GM21576 (cell line): ENCODE data around the gene TNS4.

Source experiments
- ATAC-seq: cut with Tn5 transposase; IDR thresholded peaks from one replicate; pipeline ENCODE4 v1.9.1; 2021; ENCODE audit warnings: mild to moderate bottlenecking, moderate library complexity; ENCODE audit not compliant: unreplicated experiment

Gene TNS4

DNA sequence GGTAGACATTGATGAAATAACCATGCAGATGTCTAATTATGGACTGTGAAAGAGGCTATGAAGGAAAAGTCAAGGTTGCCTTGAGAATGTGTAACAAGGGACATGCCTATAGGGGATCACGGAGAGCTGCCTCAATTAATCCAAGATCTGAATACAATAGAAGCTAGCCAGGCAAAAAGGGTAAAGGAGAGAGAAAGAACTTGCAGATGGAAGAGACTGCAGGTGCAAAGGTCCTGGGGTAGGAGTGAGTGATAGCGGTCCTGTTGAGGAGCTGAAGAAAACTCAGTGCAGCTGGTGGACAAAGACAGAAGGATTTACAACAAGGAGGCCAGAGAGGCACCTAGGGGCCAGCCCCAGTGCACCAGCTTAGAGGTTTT is 15.9 kb upstream of the TNS4 start:
- ATAC-seq: no peak

DNA sequence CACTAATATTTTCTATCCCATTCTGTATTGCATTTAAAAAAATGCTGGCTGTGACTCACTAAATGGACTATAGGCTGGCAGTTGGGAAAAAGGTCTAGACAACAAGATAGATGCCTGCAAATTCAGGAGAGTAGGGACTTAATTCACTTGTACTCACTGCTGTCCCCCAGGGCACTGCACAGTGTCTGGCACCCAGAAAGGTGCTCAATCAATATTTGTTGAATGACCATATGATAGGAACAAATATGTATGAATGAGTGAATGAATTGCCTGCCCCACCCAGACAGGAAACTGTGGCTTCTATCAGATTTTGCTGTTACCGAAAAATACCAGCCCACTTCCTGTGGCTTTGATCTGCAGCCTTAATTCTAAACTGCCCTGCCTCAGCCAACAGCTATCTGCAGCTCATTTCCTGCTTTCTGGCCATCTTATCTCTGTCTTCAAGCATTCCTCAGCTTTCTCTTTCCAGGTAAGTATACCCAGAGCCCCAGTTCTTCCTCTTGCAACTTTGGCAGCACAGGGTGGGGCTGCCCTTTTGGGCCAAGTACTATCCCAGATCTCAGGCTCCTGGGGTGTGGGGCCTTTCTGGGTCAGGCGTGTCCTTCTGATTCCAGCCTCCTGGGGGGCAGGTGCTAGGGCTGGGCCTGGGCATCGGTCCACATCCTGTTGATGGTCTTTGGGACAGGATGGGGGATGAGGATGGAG is 15.3 kb upstream of the TNS4 start:
- ATAC-seq: no peak

DNA sequence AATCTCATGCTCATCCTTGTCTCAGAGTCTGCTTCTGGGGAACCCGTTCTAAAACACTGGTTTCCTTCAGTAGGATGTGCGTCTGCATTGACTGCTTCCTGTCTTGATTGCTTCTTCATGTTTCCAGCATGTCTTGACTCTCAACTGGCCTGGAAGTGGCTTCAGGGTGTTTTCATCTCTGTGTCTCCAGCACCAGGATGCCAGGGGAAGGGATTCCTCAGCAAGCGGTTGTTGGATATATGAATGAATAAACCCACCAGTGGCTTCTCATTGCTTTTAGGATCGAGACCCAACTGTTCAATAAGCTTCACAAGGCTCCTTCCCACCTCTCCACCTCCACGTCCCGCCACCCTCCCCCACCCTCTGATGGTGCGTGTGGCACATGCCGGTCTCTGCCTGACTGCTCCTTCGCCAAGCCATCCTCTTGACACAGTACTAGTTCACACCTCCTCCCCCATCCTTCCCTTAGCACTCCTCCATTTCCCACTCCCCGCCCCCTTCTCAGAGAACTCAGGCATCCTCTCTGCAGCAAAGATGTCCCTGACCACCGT is 14.1 kb upstream of the TNS4 start:
- no peak for ATAC-seq

DNA sequence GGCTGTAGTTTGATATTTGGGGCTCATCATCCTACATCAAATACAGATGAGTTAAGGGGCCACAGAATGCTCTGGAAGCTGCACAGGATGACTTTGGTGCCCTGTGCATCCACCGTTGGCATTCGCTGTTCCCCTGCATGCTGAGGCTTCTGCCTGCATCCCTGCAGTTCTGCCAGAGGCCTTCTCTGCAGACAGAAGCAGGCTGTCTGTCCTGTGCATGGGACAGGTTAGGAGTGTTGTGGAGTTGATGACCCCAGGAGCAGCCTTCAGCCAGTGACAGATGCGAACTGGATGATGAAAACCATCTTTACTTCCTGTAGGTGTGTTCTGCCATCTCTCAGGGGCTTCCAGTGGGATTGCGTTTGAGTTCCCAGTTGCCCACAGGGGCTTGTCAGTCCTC is 13.6 kb upstream of the TNS4 start:
- ATAC-seq: no peak

DNA sequence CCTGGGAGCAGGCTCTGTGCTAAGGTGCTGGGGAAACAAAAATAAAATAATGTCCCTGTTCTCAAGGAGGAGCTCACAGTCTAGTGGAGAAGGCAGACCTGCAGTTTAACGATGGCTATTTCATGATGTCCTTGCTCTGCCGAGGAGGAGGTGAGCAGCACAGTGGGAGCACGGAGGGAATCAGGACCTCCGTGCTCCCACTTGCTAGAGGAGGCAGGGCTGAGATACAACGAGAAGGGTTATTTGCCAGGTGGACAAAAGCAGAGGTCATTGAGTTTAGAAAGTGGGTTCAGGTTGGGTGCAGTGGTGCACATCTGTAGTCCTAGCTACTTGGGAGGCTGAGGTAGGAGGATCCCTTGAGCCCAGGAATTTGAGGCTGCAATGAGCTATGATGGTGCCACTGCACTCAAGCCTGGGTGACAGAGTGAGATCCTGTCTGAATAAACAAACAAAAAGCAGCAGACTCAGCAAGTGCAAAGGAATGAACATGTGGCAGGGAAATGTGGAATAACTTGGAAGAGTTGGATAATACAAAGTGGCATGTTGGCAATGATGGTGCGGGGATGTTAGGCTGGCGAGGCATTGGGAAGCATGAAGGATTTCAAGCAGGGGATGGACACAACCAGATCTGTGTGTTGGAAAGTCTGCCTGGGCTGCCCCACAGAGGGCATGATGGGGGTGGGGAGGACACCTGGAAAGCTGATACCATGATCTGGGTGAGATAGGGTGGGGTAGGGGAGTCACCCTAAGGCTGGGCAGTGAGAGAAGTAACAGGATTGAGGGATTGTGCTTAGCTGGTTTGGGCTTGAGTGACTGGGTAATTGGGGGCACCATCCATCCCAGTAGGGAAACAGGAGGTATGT is 12.8 kb upstream of the TNS4 start:
- no peak for ATAC-seq

DNA sequence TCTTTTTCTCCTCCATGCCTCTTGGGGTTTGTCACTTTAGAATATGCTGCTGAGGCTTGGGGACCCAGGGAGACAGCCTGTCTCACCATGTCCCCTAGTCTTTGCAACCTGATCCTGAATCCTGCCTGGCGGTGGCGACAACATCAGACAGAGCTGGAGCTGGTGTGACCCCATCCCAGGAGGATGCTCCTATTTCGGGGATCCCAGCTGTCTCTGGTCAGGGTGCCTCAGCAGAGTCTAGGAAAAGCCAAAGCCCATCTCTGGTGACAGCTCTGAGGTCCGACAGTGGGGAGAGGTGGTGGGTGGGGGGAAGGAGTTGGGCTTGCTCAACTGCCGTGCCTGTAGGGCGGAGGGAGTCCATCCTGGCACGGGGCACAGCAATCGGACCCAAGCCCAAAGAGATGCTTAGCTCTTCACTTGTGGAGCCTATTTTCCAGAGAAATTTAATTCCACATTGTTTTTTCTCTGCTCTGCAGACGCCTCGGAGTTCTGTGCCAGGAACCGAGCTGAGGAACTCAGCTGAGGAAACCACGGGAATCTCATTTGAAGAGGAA is 10.3 kb upstream of the TNS4 start:
- no peak for ATAC-seq

DNA sequence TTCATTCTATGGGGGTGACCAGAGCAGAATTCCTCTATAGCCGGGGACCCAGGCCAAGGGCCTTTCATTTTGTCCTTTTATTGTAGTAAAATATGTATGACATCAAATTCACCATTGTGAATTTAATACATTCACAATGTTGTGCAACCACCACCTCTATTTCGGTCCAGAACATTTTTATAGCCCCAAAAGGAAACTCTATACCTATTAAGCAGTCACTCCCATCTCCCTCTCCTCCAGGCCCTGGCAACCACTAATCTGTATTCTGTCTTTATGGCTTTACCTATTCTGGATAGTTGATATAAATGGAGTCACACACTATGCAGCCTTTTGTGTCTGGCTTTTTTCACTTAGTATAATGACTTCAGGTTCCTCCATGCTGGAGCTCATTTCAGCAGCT is 9.7 kb upstream of the TNS4 start:
- ATAC-seq: no peak

DNA sequence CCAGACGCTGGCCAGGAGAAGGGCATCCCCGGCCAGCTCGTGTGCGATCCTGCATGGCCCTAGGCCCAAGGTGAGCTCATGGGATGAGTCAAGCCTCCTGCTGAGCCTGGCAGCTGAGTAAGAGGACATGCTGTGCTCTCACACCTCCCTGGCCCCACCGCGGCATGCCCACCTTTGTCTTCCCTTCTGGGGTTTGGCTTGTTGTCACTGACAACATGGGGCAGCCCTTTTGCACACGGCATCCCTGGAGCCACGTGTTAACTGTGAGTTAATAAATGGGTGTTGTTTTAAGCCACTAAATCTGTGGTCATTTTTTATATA is 8.9 kb upstream of the TNS4 start:
- no peak for ATAC-seq

DNA sequence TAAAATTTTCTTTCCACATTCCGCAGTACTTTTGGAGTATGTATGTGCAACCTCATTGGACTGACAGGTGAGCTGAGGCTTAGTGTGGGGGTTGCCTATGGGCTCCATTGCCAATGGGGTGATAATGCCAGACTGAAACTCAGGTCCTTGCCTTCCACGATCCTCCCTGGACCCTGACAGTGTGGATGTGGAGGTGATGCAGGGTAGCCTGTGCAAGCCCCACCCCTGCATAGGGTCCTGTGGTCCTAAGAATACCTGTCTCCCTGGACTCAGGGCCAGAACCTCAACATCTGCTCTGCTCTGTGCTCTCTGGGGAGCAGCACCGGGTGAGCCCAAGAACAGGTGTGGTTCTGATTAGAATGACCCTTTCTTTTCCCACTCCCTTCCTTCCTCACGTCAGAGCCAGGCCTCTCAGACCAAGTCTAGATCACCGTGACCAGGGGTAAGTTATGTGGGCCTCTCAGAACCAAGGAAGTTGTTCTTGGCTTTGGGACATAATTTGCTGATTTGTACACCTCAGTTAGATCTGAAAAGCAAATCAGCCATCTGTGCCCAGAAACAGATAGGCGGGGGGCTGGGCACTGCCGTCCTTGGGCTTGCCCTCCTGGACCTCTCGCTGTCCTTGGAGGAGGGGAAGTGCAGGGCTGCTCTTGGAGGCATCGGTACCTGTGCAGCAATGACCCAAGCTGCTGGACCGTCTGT is 8.4 kb upstream of the TNS4 start:
- ATAC-seq: no peak

DNA sequence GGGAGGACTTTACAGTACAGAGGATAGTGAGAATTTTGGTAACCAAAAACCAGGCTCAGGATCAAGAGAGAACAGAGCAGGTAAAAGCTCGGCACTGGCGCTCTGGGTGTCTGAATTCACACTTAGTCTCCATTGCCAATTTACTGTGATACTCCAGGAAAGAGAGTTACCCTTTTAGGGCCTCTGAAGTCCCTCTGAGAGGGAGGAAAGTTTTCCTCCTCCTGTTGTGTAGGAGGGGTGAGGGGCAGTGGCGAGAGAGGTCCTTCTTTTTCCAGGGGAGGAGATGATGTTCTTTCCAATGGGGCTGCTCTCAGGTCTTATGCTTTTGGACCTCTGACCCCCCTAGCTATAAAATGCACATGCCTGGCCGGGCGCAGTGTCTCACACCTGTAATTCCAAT is 5.4 kb upstream of the TNS4 start:
- ATAC-seq: no peak

DNA sequence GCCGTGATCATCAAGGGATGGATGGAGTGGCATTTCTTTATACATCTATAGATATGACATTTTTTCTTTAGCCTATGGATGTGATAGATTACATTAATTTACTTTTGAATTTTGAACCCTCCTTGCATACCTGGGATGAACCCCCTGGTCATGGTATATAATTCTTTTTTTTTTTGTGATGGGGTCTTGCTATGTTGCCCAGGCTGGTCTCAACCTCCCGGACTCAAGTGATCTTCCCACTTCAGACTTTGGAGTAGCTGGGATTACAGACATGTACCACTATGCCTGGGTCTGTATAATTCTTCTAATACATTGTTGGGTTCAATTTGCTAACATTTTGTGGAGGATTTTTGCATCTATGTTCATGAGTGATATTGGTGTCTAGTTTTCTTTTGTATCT is 1.7 kb upstream of the TNS4 start:
- ATAC-seq: no peak

DNA sequence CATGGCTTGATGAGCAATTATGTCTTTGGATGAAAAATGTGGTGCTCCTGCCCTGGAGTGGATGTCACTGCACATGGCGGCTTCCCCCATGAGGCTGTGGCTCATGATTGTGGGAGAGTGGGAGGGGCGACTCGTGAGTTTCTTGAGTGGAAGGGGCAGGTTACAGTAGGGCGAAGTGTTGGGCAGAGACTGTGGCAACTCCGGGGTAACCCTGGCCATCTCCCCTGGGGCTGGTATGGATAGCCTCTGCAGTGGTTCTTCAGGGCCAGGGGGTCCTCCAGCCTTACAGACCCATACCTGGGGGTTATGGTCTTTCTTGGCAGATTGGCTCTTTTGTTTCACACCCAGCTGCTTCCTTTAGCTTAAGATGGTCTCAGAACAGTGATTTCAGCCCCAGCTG is 1.3 kb upstream of the TNS4 start:
- ATAC-seq: no peak

DNA sequence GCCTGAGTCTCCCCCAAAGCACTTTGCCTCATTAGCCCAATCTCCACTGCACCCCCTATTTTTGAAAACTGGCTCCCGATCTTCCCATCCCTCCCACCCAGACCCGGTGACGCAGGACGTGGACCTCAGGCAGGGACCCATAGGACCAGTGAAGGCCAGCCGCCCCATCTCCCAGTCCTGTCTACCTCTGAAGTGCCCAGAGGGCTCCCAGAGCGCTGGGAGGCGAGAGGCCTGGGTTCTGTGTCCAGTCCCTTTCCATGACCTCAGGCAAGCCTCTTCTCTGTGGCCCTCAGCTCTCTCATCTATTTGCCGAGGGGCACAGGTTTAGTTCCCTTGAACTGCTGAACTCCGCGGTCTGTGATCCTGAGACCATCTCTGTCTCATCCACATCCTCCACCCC is 714 bp downstream of the TNS4 start:
- ATAC-seq: no peak

DNA sequence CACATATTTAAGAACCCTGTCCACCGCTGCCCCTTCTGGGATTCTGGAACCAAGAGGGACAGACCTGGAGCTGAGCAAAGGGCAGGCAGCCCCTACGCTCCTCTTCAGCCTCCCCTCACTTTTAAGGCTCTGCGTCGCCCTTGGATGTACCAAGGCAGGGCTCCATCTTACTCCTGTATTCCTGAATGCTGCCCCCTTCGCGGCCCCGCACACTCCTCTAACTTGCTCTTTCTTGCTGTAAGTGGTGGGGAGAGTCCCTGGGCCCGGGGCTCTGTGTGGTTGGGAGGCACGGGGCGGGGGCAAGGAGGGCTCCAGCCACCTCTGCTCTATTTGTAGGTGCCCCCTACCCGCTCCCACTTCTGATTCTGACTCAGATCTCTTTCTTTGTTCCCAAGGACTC is 1.2 kb downstream of the TNS4 start:
- ATAC-seq: no peak

DNA sequence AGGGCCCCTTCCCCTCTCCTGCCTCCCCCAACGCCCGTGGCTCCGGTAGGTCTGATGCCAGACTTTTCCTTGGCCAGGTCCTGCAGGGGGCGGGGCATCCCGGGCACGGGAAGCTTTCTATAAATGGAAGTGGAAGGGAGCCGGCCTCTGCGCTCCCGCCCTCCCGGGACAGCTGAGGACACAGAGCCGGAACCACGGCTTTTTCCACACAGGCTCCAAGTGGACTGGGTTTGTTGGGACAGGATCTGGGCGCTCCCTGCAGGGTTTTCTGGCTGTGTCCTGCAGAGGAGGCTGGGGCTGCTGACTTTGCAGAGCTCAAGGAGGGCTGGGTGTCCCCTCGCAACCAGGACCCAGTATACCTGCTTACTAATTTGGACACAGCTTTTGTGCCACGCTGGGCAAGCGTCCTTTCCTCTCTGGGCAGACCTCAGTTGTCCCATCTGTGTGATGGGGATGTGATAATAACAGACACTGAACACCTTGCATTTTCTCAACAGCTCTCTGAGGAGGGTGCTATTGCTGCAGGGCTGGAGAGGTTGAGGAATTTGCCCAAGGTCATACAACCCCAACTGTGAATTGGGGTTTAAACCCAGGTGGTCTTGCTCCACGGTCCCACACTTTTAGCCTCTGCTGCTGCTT is 1.8 kb downstream of the TNS4 start:
- no peak for ATAC-seq

DNA sequence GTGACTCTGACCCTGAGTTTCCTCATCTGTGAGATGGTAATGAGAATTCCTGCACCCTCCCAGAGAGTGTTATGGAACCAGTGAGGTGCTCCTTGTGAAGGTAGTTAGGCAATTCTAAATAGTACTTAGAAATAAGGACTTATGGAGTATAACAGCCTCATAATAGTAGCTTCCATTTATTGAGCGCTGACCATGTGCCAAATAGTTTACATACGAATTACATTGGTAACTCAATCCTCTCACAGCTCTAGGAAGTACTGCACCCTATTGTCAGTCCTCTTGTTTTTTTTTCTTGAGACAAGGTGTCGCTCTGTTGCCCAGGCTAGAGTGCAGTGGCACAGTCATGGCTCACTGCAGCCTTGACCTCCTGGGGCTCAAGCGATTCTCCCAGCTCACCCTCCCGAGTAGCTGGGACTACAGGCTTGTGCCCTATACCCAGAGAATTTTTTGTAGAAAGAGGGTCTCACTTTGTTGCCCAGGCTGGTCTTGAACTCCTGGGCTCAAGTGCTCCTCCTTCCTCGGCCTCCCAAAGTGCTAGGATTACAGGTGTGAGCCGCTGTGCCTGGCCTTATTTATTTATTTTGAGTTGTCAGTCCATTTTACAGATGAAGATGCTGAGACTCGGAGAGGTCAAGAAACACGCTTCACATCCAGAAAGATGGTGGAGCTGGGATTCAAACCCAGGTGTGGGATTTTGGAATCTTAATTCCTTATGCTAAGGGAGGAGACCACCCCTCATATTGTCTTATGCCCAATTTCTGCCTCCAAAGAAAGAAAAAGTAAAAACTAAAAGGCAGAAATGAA is 2.9 kb downstream of the TNS4 start:
- no peak for ATAC-seq

DNA sequence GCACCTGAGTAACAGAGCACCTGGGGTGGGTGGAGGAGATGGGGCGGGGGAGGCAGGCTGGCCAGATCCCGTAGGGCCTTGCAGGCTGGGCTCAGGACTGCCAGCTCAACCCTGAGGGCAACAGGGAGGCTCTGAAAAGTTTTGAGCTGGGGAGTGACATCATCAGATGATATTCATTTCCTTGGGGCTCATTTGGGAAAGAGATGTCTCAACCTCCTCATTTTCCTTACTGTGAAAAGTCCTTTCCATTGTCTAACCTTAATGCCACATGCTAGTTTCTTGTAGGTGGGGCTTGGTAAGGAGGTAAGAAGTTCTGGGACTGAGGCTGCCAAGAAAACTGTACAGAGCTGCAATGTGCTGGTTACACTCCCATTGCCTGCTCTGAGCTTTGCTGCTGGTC is 3.7 kb downstream of the TNS4 start:
- ATAC-seq: no peak

DNA sequence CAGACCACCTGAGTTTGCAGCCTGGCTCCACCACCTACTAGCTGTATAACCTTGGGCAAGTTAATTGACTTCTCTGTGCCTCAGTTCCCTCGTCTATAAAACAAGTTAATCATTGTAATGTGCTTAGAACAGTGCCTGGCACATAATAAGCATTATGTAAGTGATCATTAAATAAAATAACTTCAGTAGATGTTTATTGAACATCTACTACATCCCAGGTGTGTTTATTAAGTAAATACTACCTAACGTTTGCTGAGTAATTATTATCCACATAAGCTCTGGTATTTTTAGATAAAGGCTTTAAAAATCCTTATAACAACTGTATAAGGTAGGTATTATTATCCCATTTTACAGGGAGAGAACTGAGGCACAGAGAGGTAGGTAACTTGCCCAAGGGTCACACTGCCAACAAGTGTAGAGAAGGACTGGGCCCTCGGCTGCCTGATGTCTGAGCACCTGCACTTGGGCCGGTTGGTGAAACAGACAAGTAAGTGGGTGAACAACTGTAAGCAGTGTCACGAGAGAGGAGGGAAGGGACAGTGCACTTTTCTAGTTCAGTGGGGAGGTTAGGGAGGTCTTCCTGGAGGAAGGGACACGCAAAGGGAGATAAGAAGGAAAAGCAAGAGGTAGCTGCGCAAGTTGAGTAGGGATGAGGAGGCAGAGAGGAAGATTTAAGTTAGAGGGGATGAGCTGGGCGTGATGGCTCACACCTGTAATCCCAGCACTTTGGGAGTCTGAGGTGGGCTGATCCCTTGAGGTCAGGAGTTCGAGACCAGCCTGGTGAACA is 4.6 kb downstream of the TNS4 start:
- no peak for ATAC-seq

DNA sequence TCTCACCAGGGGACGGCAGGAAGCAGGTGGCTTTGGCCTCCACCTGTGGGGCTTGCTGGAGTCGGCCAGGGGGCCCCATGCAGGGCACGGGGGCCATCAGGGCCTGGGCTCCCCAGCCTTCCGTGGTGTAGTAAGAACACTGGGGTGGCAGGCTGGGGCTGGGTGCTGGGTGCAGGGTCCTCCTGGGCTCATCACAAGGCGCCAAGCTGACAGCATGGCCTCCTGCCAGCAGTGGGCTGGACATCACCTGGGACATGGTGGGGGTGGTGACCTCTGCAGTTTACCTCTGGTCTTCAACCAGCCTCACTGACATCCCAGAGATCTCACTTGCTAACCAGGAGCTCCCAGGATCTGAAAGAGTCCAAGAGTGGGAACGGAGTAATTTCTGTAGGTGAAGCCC is 5.3 kb downstream of the TNS4 start:
- no peak for ATAC-seq
